SKM-1 treated with dmso at 0.1 percent for 144 hours (cell line): ENCODE measurements around the gene ALAD.
"Not testable (repeated sequence)": the region's sequence is repeated elsewhere in the genome, so short reads cannot be mapped to it uniquely, and the experiment has no call there.

Source experiments
- DNase-seq: peaks from one replicate; lab custom pipeline; 2025; ENCODE audit not compliant: unreplicated experiment; lab: John Stamatoyannopoulos, UW

Gene ALAD

DNA sequence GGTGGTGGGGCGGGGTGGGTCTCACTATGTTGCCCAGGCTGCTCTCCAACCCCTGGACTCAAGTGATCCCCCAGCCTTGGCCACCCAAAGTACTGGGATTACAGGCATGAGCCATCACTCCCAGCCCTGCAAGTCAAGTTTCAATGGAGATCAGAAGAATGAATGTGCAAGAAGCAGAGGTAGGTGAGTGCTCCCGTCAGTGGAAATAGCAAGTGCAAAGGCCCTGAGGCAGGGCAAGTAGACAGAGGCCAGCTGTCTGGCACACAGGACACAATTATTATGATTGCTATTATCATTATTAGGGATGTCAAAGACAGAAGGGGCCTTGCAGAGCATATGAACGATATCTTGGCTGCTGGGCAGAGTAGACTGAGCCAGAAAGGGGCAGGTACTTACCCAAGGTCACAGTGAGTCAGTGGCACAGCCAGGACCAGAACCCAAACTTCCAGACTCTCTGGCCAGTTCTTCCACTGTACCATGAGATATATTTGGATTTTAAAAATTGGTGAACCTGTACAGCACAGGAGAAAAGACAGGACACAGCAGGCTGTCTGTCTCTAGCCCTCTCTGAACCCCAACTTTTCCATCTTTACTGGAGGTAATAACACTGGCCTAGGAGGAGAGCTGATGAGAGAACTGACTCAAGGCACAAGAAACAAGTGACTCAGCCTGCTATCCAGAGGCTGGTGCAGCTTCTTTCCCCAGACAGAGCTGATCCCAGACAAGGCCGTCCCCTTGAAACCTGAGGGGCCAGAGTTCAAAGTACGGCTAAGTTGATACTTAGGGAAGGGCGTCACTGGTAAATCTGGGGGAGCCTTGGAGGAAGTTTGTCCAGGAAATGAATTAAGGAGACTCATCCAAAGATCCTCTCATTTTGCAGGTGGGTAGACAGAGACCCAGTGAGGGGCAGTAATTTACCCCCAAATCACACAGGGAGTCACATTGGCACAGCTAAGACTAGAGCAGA, 25.7 kb downstream of the ALAD start:
- no peak for DNase-seq

DNA sequence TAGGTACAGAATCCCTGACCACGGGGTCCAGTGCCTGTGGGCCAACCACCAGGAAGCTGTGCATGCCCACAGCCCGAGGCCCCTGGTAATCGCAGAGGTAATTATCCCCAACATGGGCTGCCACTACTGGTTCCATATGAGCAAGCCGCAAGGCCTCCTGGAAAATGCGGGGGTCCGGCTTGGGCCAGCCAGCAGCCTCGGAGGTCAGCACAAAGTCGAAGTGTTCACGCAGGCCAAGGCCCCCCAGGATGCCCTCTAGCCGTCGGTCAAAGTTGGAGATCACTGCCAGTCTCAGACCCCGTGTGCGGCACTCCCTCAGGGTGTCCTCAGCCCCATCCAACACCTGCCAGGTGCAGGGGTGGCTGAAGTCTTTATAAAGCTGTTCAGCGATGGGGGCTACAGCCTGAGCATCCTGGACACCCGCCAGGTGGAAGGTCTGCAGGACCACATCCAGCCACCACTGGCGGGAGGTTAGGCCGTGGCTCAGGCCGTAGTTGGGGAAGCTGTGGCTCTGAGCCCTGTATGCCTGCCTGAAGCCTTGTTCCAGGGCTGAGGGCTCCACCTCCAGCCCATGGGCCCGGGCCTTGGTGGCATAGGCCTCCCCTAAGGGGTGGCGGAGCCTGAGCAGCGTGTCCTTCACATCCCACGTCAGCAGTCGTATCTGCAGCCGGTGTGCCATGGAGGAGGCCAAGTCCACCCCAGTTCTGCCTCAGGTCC, 27.2 kb downstream of the ALAD start:
- DNase-seq, result no peak

DNA sequence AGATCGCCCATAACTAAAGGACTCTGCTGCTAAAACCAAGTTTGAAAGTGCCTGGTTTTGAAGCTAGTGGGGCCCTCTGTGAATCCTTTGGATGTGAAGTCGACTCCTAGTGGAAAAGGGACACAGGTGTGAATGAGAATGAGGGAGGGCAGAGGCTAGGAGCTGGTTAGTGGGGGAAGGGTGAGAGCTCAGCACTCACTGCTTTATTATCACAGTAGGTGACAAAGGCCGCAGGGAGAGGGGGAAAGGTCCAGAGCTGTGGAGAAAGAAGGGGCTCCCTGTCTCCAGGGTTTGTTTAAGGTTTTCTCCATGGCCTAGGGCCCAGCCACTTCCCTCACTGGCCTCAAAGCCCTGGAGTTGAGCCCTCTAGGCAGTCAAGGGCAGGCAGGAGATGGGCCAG, 27.8 kb downstream of the ALAD start:
- DNase-seq, result no peak

DNA sequence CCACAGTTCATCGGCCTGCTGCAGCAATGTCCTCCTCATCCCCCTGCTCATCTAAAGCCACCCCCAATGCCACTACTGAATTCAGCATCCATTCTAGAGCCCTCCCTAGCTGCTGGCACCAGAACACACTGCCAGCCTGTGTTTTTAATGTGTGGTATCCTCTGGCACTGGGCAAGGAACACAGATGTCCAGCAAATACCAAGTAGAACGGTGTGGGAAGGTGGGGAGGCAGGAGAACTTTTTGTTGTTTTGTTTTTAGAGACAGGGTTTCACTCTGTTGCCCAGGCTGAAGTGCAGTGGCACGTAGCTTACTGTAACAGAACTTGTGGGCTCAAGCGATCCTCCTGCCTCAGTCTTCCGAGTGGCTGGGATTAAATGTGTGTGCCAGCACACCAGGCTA, 29.0 kb downstream of the ALAD start:
- no peak for DNase-seq

DNA sequence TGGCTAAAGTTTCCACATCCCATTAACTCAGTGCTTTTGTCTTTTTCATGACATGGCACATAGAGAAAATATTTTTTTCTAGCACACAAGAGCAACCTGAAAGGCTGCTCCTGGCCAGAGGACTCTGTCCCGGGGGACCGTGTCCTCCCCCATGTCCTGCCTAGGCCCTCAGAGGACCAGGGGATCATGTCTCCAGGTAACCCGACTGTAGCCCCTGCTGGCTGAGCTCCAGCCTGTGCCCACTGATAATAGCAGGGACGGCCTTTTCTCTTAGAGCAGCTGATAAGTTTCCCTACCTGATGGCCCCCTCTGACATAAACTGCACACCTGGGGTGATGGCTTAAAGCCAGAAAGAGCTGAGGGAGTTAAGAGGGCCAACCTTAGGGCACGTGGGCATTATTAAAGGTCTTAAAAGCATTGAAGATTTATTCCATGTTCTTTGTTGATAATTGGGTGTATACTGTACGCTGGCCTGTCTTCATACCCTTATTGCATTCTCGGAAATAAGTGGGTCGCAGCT, 30.2 kb downstream of the ALAD start:
- DNase-seq, result no peak

DNA sequence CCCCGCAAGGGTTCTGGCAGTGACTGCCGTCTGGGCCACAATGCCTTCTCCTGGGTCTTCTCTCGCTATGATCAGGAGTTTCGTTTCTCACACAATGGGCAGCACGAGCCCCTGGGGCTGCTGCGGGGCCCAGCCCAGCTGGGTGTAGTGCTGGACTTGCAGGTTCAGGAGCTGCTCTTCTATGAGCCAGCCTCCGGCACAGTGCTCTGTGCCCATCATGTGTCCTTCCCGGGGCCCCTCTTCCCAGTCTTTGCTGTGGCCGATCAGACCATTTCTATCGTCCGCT, 31.3 kb downstream of the ALAD start:
- DNase-seq, result no peak

DNA sequence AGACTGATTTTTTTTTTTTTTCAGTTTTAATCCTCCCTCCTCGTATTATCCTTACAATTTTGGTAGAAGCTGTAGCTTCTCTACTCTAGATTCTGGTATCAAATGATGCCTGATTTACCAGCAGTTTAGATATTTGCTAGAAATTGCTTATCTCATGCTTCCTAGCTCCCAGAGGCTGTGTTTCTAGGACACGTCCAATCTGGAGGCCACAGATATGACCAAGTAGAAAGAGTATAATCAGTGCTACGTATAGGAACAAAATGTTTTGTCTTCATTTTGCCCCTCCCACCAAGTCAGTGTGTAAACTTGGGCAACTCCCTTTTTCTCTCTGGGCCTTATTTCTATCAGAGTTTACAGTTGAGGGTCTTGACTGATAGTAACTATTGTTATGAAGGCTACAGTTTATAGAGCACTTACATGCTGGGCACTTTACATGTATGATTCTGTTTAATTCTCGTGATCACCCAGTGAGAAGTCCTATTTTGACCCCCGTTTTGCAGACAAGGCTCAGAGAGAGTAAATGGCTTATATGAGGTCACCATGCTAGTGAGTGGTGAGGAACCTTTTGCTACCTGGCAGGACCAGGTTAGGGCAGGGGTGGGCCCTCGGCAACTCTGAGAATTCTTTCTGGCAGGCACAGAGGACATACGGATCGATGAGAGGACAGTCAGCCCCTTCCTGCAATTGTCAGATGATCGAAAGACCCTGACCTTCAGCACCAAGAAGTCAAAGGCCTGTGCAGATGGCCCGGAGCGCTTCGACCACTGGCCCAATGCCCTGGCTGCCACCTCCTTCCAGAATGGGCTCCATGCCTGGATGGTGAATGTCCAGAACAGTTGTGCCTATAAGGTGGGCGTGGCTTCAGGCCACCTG, 31.9 kb downstream of the ALAD start:
- DNase-seq, result no peak

DNA sequence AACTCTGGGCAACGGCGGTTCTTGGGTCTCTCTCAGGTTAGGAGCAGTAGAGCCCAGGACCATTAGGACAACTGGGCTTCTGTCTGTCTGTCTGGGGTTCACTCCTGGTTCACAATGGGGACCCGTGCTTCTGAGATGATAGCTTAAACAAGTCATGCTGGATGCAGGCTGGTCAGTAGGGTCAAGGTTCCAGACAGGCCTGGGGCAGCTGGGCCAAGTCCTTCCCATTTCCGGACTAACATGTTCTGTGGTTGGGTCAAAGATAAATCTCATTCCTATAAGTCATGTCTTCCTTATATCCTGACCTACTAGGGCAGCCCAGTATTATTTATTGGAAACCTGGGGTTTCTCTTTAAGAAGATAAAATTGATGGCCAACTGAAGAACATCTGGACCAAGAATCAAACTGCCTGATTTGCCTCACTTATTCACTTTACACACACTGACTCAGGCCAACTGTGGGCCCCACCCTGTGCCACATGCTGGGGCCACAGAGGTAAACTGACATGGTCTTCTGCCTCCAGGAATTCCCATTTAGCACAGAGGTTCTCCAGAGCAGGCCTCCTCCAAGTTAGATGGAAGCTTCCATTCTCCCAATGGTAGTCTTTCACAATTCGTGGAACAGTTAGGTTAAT, 32.6 kb downstream of the ALAD start:
- DNase-seq, result no peak

DNA sequence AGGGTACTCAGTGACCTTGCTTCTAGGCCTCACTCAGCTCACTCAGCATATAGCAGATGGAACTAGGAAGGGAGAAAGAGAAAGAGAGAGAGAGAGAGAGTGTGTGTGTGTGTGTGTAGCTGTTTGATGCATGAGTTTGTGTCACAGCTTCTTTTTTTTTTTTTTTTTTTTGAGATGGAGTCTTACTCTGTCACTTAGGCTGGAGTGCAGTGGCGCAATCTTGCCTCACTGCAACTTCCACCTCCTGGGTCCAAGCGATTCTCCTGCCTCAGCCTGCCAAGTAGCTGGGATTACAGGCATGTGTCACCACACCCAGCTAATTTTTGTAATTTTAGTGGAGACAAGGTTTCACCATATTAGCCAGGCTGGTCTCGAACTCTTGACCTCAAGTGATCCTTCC, 35.4 kb downstream of the ALAD start:
- not testable (repeated sequence) for DNase-seq

DNA sequence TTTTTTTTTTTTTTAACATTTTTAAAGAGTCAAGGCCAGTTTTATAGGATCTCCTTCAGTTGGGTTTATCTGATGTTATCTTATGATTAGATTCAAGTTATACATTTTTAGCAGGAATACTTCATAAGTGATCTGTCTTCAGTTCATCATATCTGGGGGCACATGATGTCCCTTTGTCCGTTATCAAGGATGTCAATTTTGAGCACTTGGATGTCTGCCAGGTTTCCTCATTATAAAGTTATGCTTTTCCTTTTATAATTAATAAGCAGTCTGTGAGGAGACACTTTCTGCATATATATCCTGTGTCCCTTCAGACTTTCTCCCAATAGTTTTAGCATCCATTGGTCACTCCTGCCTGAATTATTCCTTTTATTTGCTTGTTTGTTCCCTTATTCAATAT, 36.1 kb downstream of the ALAD start:
- DNase-seq, result no peak

DNA sequence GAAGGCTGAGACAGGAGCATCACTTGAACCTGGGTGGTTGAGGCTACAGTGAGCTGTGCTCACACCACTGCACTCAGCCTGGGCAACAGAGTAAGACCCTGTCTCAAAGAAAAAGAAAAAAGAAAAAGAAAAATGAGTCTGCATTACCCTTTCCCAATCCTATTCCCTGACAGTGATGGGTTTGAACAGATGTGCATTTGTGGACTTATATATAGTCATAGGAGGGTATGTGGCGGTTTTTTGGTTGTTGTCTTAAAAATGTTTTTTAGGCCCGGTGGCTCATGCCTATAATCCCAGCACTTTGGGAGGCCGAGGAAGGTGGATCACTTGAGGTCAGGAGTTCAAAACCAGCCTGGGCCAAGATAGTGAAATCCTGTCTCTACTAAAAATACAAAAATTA, 37.7 kb downstream of the ALAD start:
- no peak for DNase-seq

DNA sequence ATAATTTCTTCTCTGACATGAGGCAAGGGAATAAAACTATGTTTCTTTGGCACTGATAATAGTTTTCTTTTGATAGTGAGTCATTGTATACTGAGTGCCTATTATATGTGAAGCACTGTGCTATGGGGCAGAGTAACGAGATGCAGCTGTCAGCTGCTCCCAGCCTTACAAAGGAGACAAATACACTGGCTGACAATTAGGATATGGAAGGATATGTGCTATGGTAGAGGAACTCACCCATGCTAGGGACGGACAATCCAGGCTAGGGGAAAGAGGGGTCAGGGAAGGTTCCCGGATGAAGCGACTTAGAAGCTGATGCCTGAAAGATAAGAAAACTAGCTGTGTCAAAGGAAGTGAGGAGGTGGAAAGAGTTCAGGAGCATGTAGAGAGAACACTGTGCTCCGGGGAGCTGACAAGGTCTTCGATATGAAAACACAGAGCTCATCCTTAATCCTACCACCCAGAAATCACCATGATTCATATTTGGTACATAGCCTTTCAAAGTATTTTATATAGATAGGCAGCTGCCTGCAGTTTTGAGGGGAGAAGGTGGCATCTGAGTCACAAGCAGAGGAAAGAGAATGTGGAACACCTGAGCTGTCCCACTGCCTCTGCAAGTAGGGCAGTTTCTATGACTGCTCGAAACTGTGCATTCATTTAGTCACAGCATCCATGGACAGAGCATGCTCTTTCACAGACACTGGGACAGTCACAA, 39.6 kb downstream of the ALAD start:
- no peak for DNase-seq

DNA sequence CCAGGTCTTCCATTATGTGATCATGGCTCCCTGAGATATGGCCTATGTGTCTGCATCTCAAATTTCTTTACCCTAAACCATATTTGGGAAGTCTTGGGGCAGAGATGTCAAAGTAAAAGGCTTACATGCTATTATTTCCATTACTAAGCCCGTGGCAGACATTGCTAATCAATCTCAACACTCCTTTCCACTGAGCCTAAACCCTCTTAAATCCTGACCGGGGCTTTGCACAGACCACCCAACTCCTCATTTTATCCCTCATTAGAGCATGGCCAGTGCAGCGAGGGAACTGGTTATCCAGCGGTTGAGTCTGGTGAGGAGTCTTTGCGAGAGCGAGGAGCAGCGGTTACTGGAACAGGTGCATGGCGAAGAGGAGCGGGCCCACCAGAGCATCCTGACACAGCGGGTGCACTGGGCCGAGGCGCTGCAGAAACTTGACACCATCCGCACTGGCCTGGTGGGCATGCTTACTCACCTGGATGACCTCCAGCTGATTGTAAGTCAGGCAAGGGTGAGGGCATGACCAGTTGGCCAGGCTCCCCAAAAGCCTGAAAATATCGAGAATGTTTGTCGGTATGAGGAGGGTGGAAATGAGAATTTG, 40.7 kb downstream of the ALAD start:
- no peak for DNase-seq

DNA sequence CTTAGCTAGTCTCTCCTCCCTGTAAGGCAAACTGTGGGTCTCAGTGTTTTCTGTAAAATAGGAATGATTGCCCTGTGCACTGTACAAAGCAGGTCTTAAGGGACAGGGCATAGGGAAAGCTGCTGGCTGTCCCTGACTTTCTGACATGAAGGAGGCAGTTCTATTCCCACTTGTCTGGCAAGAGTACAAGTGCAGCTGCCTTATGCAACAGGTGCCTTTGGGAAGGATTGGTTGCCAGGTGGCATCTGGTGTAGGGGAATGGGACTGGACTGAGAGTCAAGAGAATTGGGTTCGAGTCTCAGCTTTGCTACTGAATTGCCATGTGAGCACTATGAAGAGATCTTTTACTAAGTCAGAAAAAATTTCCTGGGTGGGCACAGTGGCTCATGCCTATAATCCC, 41.7 kb downstream of the ALAD start:
- no peak for DNase-seq

DNA sequence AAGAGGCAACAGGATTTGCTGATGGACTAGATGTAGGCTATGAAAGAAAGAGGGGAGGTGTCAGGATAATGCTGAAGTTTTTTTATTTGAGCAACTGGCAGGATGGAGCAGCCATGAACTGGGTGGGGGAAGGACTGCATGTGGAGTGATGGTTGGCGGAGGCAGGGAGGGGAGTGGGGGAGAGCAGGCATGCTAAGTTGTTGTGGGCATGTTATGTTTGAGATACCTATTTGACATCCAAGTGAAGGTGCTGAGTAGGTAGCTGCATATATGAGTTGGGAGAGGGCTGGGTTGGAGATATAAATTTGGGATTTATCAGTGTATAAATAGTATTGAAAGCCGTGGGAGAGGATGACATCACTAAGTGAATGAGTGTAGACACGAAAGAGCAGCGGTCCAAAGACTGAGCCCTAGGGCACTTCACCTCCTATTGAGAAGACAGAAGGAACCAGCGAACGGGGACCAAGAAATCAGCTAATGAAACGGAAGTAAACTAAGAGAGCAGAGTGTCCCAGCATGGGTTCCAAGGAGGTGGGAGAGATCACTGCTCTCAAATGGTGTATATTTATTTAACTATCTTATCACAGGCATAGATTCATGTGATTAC, 44.3 kb downstream of the ALAD start:
- DNase-seq, result no peak

DNA sequence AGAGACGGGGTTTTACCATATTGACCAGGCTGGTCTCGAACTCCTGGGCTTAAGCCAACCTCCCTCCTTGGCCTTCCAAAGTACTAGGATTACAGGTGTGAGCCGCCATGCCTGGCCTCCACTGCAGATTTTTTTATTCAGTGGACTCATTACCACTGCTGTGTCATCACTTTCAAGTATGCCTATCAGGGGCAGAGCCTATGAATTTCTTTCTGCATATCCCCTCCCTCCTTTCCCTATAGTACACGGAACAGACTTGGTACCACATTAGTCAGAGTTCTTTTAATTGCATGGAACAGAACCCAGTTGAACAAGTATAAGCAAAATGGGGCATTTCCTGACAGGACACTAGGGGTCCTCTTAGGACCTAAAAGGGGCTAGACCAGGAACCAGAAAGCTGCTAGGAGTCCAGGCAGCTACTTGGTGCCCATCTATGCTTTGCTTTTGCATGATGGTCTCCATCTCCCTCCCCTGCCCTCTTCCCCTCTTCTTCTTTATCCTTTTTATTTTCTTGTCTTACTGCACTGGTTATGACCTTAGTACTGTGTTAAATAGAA, 46.0 kb downstream of the ALAD start:
- DNase-seq, result no peak

DNA sequence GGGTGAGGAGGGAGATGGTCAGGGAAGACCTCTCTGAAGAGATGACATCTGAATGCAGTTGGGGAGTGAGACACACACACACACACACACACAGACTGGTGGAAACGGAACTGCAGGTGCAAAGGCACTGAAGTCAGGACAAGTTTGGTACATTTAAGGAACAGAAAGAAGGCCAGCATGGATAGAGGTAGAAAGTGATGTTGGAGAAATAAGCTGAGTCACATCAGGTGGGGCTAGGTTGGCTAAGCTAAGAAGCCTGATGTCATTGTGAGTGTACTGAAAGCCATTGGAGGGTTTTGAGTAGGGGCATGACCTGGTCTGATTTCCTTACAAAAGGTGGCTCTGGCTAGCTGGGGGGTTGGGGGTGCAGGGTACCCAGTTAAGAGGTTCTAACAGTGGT, 48.7 kb downstream of the ALAD start:
- no peak for DNase-seq

DNA sequence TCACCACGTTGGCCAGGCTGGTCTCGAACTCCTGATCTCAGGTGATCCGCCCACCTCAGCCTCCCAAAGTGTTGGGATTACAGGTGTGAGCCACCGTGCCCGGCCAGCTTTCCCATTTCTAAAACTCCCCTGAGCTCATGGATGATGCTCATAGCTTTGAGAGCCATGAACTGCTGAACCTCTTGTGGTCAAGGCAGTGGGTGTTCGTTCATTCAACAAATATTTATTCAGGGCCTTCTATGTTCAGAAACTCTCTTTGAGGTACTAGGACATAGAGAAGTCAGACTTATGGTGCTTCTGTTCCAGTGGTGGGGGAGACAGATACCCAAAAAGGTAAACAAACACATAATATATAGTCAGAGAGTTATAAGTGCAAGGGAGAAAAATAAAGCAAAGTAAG, 49.1 kb downstream of the ALAD start:
- DNase-seq, result no peak

DNA sequence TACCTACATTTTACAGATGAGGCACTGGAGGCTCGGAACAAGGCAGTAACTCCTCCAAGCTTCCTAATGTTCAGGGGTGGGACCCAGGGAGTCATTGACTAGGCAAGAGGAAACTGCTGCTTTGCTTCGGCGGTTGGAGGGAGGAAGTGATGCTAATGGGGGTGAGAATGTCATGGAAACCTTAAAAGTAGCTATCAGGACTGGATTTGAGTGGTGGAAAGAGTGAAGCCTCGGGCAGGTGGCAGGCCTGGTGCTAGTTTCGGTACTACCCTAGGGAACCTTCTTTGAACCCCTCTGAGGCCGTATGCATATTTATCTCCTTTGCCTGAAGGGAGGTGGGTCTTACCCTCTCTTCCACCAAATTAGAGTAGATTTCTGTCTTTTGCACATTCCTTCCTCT, 50.1 kb downstream of the ALAD start:
- DNase-seq, result peak; percentile 32
